Parathyroid adenoma (tissue), 2 donors: Measurements from ENCODE around the gene LY6G5B.

ENCODE experiments used
- H2AFZ ChIP-seq: fragments of 300-600 bp; sonication (generic); one replicate; pipeline ENCODE4 v1.7.0; 2017; ENCODE audit warnings: antibody characterized with exemption, mild to moderate bottlenecking
- H3K27ac ChIP-seq: fragments of 300-600 bp; sonication (generic); one replicate; pipeline ENCODE4 v1.7.0; 2017
- H3K27me3 ChIP-seq: fragments of 300-600 bp; sonication (generic); one replicate; pipeline ENCODE4 v1.7.0; 2017; ENCODE audit warnings: low read length; ENCODE audit not compliant: control insufficient read depth, insufficient read depth
- H3K36me3 ChIP-seq: fragments of 300-600 bp; sonication (generic); one replicate; pipeline ENCODE4 v1.7.0; 2017; ENCODE audit warnings: low read length; ENCODE audit not compliant: control insufficient read depth, insufficient read depth
- H3K4me1 ChIP-seq: fragments of 300-600 bp; sonication (generic); one replicate; pipeline ENCODE4 v1.7.0; 2017; ENCODE audit warnings: control low read depth
- H3K4me2 ChIP-seq: fragments of 300-600 bp; sonication (generic); one replicate; pipeline ENCODE4 v1.7.0; 2017; ENCODE audit warnings: low read length
- H3K4me3 ChIP-seq: fragments of 300-600 bp; sonication (generic); one replicate; pipeline ENCODE4 v1.7.0; 2017; ENCODE audit warnings: low read depth, low read length
- H3K79me2 ChIP-seq: fragments of 300-600 bp; sonication (generic); one replicate; pipeline ENCODE4 v1.7.0; 2017; ENCODE audit warnings: control low read depth
- H3K9ac ChIP-seq: fragments of 300-600 bp; sonication (generic); one replicate; pipeline ENCODE4 v1.7.0; 2017; ENCODE audit warnings: mild to moderate bottlenecking
- H3K9me3 ChIP-seq: fragments of 300-600 bp; sonication (generic); one replicate; pipeline ENCODE4 v1.7.0; 2017; ENCODE audit warnings: low read length; ENCODE audit not compliant: control insufficient read depth
- TF ChIP-seq, protein P1 (sequence below): fragments of 300-600 bp; sonication (generic); IDR thresholded peaks from one replicate; pipeline ENCODE4 v1.7.0; 2017; ENCODE audit warnings: antibody characterized with exemption, mild to moderate bottlenecking
- donor health status: primary hyperparathyroidism.

The LY6G5B gene

DNA sequence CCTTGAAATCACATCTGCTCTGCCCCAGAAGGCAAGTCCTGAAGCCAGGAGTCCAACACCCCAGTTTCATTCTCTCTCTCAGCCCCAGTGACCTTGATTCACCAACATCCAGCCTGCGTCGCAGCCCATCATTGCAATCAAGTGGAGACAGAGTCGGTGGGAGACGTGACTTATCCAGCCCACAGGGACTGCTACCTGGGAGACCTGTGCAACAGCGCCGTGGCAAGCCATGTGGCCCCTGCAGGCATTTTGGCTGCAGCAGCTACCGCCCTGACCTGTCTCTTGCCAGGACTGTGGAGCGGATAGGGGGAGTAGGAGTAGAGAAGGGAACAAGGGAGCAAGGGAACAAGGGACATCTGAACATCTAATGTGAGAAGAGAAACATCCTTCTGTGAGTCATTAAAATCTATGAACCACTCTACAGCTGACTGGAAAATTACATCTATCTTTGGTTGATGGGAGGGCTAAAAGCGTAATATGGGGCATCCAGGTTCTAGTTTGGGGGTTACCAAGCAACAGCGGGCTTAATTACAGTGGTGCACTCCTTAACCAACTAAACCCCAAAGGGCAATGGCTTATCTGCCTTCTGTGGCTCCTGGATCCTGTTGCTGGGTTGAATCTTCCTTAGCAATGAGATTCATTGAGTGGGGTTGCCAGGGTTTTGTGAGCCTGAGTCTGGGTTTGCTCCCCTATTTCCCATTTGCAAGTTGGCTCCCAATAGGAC, 47.9 kb downstream of the LY6G5B start:
- Histone ChIP-seq H3K4me1 (peaks cover 14% of the 10 kb centered on the region), H3K27ac (peak overlapping the region; percentile 15)
- TF ChIP-seq, protein P1, sequence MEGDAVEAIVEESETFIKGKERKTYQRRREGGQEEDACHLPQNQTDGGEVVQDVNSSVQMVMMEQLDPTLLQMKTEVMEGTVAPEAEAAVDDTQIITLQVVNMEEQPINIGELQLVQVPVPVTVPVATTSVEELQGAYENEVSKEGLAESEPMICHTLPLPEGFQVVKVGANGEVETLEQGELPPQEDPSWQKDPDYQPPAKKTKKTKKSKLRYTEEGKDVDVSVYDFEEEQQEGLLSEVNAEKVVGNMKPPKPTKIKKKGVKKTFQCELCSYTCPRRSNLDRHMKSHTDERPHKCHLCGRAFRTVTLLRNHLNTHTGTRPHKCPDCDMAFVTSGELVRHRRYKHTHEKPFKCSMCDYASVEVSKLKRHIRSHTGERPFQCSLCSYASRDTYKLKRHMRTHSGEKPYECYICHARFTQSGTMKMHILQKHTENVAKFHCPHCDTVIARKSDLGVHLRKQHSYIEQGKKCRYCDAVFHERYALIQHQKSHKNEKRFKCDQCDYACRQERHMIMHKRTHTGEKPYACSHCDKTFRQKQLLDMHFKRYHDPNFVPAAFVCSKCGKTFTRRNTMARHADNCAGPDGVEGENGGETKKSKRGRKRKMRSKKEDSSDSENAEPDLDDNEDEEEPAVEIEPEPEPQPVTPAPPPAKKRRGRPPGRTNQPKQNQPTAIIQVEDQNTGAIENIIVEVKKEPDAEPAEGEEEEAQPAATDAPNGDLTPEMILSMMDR = peak; percentile 29

GRCh38 chr6:31718265-31718664, 48.5 kb downstream of the LY6G5B start:
- H3K27ac ChIP-seq = peak overlapping the region; percentile 15
- no peaks in the 10 kb centered on the region for H3K36me3 ChIP-seq
- peak overlapping the region; percentile 3 for H2AFZ ChIP-seq
- TF ChIP-seq, protein P1 = no peak
- H3K27me3 ChIP-seq = no peaks in the 10 kb centered on the region
- H3K4me3 ChIP-seq = no peak overlapping the region
- no peak overlapping the region for H3K9ac ChIP-seq
- peak overlapping the region; percentile 45 for H3K4me2 ChIP-seq
- H3K4me1 ChIP-seq = peaks cover 14% of the 10 kb centered on the region
- no peaks in the 10 kb centered on the region for H3K9me3 ChIP-seq
- no peaks in the 10 kb centered on the region for H3K79me2 ChIP-seq

More for the DNA sequence above, 47.9 kb downstream of the LY6G5B start:
- Histone ChIP-seq H2AFZ (peak overlapping the region; percentile 3), H3K9ac (no peak overlapping the region), H3K79me2 (no peaks in the 10 kb centered on the region), H3K36me3 (no peaks in the 10 kb centered on the region), H3K4me2 (peak overlapping the region; percentile 45), H3K9me3 (no peaks in the 10 kb centered on the region), H3K27me3 (no peaks in the 10 kb centered on the region), H3K4me3 (no peak overlapping the region)

- H3K4me1 ChIP-seq = peaks cover 14% of the 10 kb centered on the region
- no peaks in the 10 kb centered on the region for H3K36me3 ChIP-seq
- H3K4me2 ChIP-seq = no peak overlapping the region
- no peaks in the 10 kb centered on the region for H3K27me3 ChIP-seq
- no peaks in the 10 kb centered on the region for H3K79me2 ChIP-seq
- no peaks in the 10 kb centered on the region for H3K9me3 ChIP-seq
- H3K4me3 ChIP-seq = no peak overlapping the region
- no peak overlapping the region for H3K27ac ChIP-seq
- H3K9ac ChIP-seq = no peak overlapping the region
- TF ChIP-seq, protein P1 = no peak
- peak overlapping the region; percentile 3 for H2AFZ ChIP-seq
Observed at GRCh38 chr6:31719001-31719400, 49.2 kb downstream of the LY6G5B start.

GRCh38 chr6:31720196-31720770, 50.5 kb downstream of the LY6G5B start:
- Histone ChIP-seq H3K4me1 (peaks cover 14% of the 10 kb centered on the region), H3K27ac (no peak overlapping the region), H3K36me3 (no peaks in the 10 kb centered on the region), H2AFZ (no peak overlapping the region), H3K27me3 (no peaks in the 10 kb centered on the region), H3K79me2 (no peaks in the 10 kb centered on the region), H3K9me3 (no peaks in the 10 kb centered on the region), H3K4me3 (no peak overlapping the region), H3K4me2 (no peak overlapping the region), H3K9ac (no peak overlapping the region)
- TF ChIP-seq, protein P1 = no peak
